GM20000 (cell line): ENCODE measurements around the gene CEP68.
"Not testable (repeated sequence)": the region's sequence is repeated elsewhere in the genome, so short reads cannot be mapped to it uniquely, and the experiment has no call there.

Experiments used
- DNase-seq: peaks from one replicate; pipeline ENCODE4 v3.0.0; 2012; ENCODE audit warnings: low spot score
- CTCF ChIP-seq: IDR thresholded peaks from 2 replicates; pipeline ENCODE4 v1.5.1; 2012; ENCODE audit warnings: mild to moderate bottlenecking, control low read depth; ENCODE audit errors: extremely low read depth, missing control alignments

Gene CEP68

DNA sequence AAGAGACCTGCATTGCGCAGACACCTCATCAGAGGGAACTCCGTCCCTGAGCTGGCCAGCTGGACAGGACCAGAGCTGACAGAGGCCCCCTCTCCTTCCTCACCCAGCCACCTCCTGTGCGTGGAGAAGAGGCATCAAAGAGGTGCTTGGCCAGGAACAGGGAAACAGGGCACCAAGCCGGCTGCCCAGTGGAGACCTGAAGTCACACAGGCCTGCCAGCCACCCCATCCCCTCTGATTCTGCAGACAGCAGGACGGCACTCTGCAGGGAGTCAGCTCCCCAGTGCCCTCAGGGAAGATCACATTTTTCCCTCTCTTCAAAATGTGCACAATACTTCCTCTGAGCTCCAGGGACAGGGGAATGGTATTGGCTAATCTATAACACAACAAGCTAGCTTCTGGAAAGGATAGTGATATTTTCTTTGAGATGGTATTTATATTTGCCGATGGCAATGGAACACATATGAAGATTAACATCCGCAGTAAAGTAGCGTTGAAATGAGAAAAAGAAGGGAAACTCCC is 36.5 kb upstream of the CEP68 start:
- no peak for TF ChIP-seq CTCF
- DNase-seq, result no peak

GRCh38 chr2:65020251-65020650 is 36.0 kb upstream of the CEP68 start:
- not testable (repeated sequence) for DNase-seq

DNA sequence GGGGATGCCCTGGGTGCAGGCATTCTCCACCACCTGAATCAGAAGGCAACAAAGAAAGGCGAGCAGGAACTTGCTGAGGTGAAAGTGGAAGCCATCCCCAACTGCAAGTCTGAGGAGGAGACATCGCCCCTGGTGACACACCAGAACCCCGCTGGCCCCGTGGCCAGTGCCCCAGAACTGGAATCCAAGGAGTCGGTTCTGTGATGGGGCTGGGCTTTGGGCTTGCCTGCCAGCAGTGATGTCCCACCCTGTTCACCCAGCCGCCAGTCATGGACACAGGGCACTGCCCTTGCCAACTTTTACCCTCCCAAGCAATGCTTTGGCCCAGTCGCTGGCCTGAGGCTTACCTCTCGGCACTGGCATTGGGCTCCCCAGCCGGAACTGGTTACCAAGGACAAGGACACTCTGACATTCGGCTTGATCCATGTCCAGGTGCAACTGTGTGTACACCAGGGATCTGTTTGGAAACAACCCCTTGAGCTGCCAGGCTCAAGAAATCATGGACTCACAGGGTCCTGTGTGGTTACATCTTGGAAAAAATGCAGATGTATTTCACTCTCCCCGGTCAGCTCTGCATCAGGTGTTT is 35.2 kb upstream of the CEP68 start:
- TF ChIP-seq CTCF, result no peak
- DNase-seq, result no peak

DNA sequence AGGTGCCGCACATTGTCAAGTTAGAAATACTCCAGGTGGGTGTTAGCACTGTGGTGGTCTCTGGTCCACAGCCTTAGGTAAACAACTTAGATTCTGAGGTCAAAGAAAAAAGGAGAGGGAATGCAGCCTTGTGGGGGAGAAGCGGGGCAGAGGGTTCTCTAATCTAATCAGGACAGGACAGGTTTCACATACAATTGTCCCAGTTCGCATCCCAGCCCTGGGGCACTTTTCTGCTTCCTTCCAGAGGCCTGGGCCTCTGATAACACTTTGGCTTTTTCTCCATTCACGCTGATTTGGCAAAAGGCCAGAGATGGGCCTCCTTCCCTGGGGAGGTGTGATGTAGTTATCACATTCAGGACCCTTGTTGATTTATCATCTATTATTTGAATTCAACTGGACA is 34.5 kb upstream of the CEP68 start:
- TF ChIP-seq CTCF, result no peak
- no peak for DNase-seq

- TF ChIP-seq CTCF, result no peak
- no peak for DNase-seq
These were observed 34.0 kb upstream of the CEP68 start for GRCh38 chr2:65022189-65022588.

- no peak for DNase-seq
- no peak for TF ChIP-seq CTCF
These were observed 32.5 kb upstream of the CEP68 start for GRCh38 chr2:65023742-65024141.

GRCh38 chr2:65024149-65024829 is 31.9 kb upstream of the CEP68 start:
- no peak for DNase-seq
- TF ChIP-seq CTCF, result no peak
